ENCODE measurements around the gene SYT1. TPM values are rescaled to one million over a fixed set of nuclear protein-coding genes. Genes with fewer than 3 reads are reported as not detected.
A peak's percentile ranks its signal among the peaks of the same experiment; 100 is the strongest.

The SYT1 gene
- total RNA-seq, 1 donor from 2014 or later = 33.2 TPM

GRCh38 chr12:79454338-79454843 lies 589.8 kb downstream of the SYT1 start:
- H3K4me2 ChIP-seq (ENCODE audit: low read length) = peak overlapping the region; percentile 82
- H3K9ac ChIP-seq (ENCODE audit: low read length) = peak overlapping the region; percentile 71
- no peak overlapping the region for H2AFZ ChIP-seq (ENCODE audit: low read depth, low read length)
- Mint-ChIP-seq H3K4me3 (ENCODE audit: unreplicated experiment) (no peak overlapping the region), H3K9me3 (ENCODE audit: unreplicated experiment) (no peaks in the 10 kb centered on the region), H3K27ac (ENCODE audit: unreplicated experiment) (peak overlapping the region; percentile 86), H3K27me3 (ENCODE audit: low read depth, unreplicated experiment) (no peaks in the 10 kb centered on the region), H3K4me1 (ENCODE audit: low read depth, unreplicated experiment) (peaks cover 32% of the 10 kb centered on the region), H3K36me3 (ENCODE audit: low read depth, unreplicated experiment) (peaks cover 2% of the 10 kb centered on the region)
- no peaks in the 10 kb centered on the region for H4K20me1 ChIP-seq (ENCODE audit: insufficient read depth, low read length)
- DNase-seq (ENCODE audit: low read depth) (peak; percentile 81), FAIRE-seq (peak; percentile 13)
- H3K4me3 ChIP-seq (ENCODE audit: insufficient read depth, low read depth, low read length) = peak overlapping the region; percentile 13
- no peaks in the 10 kb centered on the region for H3K27me3 ChIP-seq (ENCODE audit: insufficient read depth, low read length)
- H3K9me3 ChIP-seq (ENCODE audit: insufficient read depth, low read depth, low read length) = no peaks in the 10 kb centered on the region
- no peaks in the 10 kb centered on the region for H3K79me2 ChIP-seq (ENCODE audit: insufficient read depth, low read length)
- peaks cover 26% of the 10 kb centered on the region for H3K4me1 ChIP-seq (ENCODE audit: insufficient read depth, low read length)
- peak overlapping the region; percentile 82 for H3K27ac ChIP-seq (ENCODE audit: low read depth, low read length)
- H3K36me3 ChIP-seq (ENCODE audit: insufficient read depth, low read length) = no peaks in the 10 kb centered on the region
- TF ChIP-seq, protein P1, sequence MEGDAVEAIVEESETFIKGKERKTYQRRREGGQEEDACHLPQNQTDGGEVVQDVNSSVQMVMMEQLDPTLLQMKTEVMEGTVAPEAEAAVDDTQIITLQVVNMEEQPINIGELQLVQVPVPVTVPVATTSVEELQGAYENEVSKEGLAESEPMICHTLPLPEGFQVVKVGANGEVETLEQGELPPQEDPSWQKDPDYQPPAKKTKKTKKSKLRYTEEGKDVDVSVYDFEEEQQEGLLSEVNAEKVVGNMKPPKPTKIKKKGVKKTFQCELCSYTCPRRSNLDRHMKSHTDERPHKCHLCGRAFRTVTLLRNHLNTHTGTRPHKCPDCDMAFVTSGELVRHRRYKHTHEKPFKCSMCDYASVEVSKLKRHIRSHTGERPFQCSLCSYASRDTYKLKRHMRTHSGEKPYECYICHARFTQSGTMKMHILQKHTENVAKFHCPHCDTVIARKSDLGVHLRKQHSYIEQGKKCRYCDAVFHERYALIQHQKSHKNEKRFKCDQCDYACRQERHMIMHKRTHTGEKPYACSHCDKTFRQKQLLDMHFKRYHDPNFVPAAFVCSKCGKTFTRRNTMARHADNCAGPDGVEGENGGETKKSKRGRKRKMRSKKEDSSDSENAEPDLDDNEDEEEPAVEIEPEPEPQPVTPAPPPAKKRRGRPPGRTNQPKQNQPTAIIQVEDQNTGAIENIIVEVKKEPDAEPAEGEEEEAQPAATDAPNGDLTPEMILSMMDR (IDR thresholded peaks at IDR 0.05; ENCODE audit: insufficient read depth, low read depth, low read length) = no peak
- TF ChIP-seq EZH2 (IDR thresholded peaks at IDR 0.05; ENCODE audit: insufficient read depth, low read length) = no peak

GRCh38 chr12:79455286-79455685 lies 590.7 kb downstream of the SYT1 start:
- H3K27me3 Mint-ChIP-seq (ENCODE audit: low read depth, unreplicated experiment) = no peaks in the 10 kb centered on the region
- no peak overlapping the region for H3K27ac Mint-ChIP-seq (ENCODE audit: unreplicated experiment)
- H3K9me3 ChIP-seq (ENCODE audit: insufficient read depth, low read depth, low read length) = no peaks in the 10 kb centered on the region
- H3K79me2 ChIP-seq (ENCODE audit: insufficient read depth, low read length) = no peaks in the 10 kb centered on the region
- H3K4me1 ChIP-seq (ENCODE audit: insufficient read depth, low read length) = peaks cover 26% of the 10 kb centered on the region
- no peak overlapping the region for H3K9ac ChIP-seq (ENCODE audit: low read length)
- H3K4me2 ChIP-seq (ENCODE audit: low read length) = no peak overlapping the region
- no peaks in the 10 kb centered on the region for H3K27me3 ChIP-seq (ENCODE audit: insufficient read depth, low read length)
- no peak overlapping the region for H3K4me3 ChIP-seq (ENCODE audit: insufficient read depth, low read depth, low read length)
- no peak for FAIRE-seq
- H2AFZ ChIP-seq (ENCODE audit: low read depth, low read length) = no peak overlapping the region
- H4K20me1 ChIP-seq (ENCODE audit: insufficient read depth, low read length) = no peaks in the 10 kb centered on the region
- H3K36me3 Mint-ChIP-seq (ENCODE audit: low read depth, unreplicated experiment) = peaks cover 2% of the 10 kb centered on the region
- DNase-seq (ENCODE audit: low read depth) = peak; percentile 23
- TF ChIP-seq, protein P1 (IDR thresholded peaks at IDR 0.05; ENCODE audit: insufficient read depth, low read depth, low read length) = no peak
- no peak for TF ChIP-seq EZH2 (IDR thresholded peaks at IDR 0.05; ENCODE audit: insufficient read depth, low read length)
- peaks cover 32% of the 10 kb centered on the region for H3K4me1 Mint-ChIP-seq (ENCODE audit: low read depth, unreplicated experiment)
- H3K9me3 Mint-ChIP-seq (ENCODE audit: unreplicated experiment) = no peaks in the 10 kb centered on the region
- H3K4me3 Mint-ChIP-seq (ENCODE audit: unreplicated experiment) = no peak overlapping the region
- H3K27ac ChIP-seq (ENCODE audit: low read depth, low read length) = peak overlapping the region; percentile 29
- H3K36me3 ChIP-seq (ENCODE audit: insufficient read depth, low read length) = no peaks in the 10 kb centered on the region

DNA sequence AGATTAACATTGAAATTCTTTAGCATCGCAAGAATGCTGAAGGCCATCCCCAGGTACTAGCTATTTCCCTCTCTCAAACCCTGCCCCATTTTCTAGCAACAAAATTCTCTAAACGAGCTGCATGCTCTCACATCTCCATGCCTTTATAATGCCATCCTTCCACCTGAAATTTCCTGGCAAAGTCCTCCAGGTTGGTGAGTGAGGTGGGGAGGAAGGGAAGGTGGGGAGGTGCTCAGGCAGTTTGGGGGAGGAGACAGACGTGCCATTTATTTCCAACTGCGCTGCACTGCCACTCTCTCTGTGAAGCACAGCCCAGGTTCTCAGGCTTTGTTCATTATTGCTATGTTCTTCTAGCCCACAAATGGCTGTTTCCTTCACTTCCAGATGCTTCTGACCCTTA lies 617.7 kb downstream of the SYT1 start:
- no peak overlapping the region for H3K9ac ChIP-seq (ENCODE audit: low read length)
- no peak overlapping the region for H3K4me2 ChIP-seq (ENCODE audit: low read length)
- H3K4me1 Mint-ChIP-seq (ENCODE audit: low read depth, unreplicated experiment) = peaks cover 1% of the 10 kb centered on the region
- no peaks in the 10 kb centered on the region for H3K36me3 Mint-ChIP-seq (ENCODE audit: low read depth, unreplicated experiment)
- H3K9me3 ChIP-seq (ENCODE audit: insufficient read depth, low read depth, low read length) = no peaks in the 10 kb centered on the region
- no peak overlapping the region for H3K27ac ChIP-seq (ENCODE audit: low read depth, low read length)
- no peaks in the 10 kb centered on the region for H3K27me3 ChIP-seq (ENCODE audit: insufficient read depth, low read length)
- no peak overlapping the region for H3K4me3 Mint-ChIP-seq (ENCODE audit: unreplicated experiment)
- H3K79me2 ChIP-seq (ENCODE audit: insufficient read depth, low read length) = no peaks in the 10 kb centered on the region
- DNase-seq (ENCODE audit: low read depth) (no peak), FAIRE-seq (no peak)
- no peaks in the 10 kb centered on the region for H4K20me1 ChIP-seq (ENCODE audit: insufficient read depth, low read length)
- H3K27me3 Mint-ChIP-seq (ENCODE audit: low read depth, unreplicated experiment) = no peaks in the 10 kb centered on the region
- H2AFZ ChIP-seq (ENCODE audit: low read depth, low read length) = no peak overlapping the region
- H3K4me1 ChIP-seq (ENCODE audit: insufficient read depth, low read length) = no peaks in the 10 kb centered on the region
- TF ChIP-seq EZH2 (IDR thresholded peaks at IDR 0.05; ENCODE audit: insufficient read depth, low read length) = no peak
- TF ChIP-seq, protein P1 (IDR thresholded peaks at IDR 0.05; ENCODE audit: insufficient read depth, low read depth, low read length) = no peak
- H3K27ac Mint-ChIP-seq (ENCODE audit: unreplicated experiment) = no peak overlapping the region
- no peaks in the 10 kb centered on the region for H3K36me3 ChIP-seq (ENCODE audit: insufficient read depth, low read length)
- H3K9me3 Mint-ChIP-seq (ENCODE audit: unreplicated experiment) = no peaks in the 10 kb centered on the region
- H3K4me3 ChIP-seq (ENCODE audit: insufficient read depth, low read depth, low read length) = no peak overlapping the region

Measured in astrocyte (in vitro differentiated cells and primary cell).